Measurements from ENCODE around the gene FLCN.
"Not testable (repeated sequence)": the region's sequence is repeated elsewhere in the genome, so short reads cannot be mapped to it uniquely, and the experiment has no call there.

- TF ChIP-seq CTCF, POLR2A (IDR thresholded peaks at IDR 0.05): not testable (repeated sequence)
Observed at GRCh38 chr17:17277431-17277830, 40.5 kb upstream of the FLCN start.

Data from uterus (tissue), 2 donors.